Measurements from ENCODE around the gene TRPM5.

TRPM5 gene

GRCh38 chr11:2474059-2474901, 30.0 kb upstream of the TRPM5 start:
- Mint-ChIP-seq H3K4me1 (ENCODE audit: low read depth) (peaks cover 1% of the 10 kb centered on the region), H3K27me3 (ENCODE audit: low read depth) (peaks cover 4% of the 10 kb centered on the region), H3K27ac (no peak overlapping the region), H3K4me3 (no peak overlapping the region), H3K9me3 (peaks cover 17% of the 10 kb centered on the region), H3K36me3 (ENCODE audit: low read depth) (peaks cover 18% of the 10 kb centered on the region)

GRCh38 chr11:2473361-2474058, 29.2 kb upstream of the TRPM5 start:
- H3K4me3 Mint-ChIP-seq: no peak overlapping the region
- no peak overlapping the region for H3K27ac Mint-ChIP-seq
- H3K9me3 Mint-ChIP-seq: peaks cover 10% of the 10 kb centered on the region
- peaks cover 6% of the 10 kb centered on the region for H3K4me1 Mint-ChIP-seq (ENCODE audit: low read depth)
- H3K27me3 Mint-ChIP-seq (ENCODE audit: low read depth): peaks cover 12% of the 10 kb centered on the region
- H3K36me3 Mint-ChIP-seq (ENCODE audit: low read depth): peaks cover 11% of the 10 kb centered on the region

GRCh38 chr11:2472428-2473186, 28.3 kb upstream of the TRPM5 start:
- Mint-ChIP-seq H3K9me3 (peaks cover under 1% of the 10 kb centered on the region), H3K4me1 (ENCODE audit: low read depth) (peaks cover 10% of the 10 kb centered on the region), H3K27ac (no peak overlapping the region), H3K36me3 (ENCODE audit: low read depth) (peaks cover 4% of the 10 kb centered on the region), H3K27me3 (ENCODE audit: low read depth) (peaks cover 12% of the 10 kb centered on the region), H3K4me3 (no peak overlapping the region)

- Mint-ChIP-seq H3K9me3 (no peaks in the 10 kb centered on the region), H3K4me3 (no peak overlapping the region), H3K4me1 (ENCODE audit: low read depth) (peaks cover 15% of the 10 kb centered on the region), H3K27me3 (ENCODE audit: low read depth) (peaks cover 12% of the 10 kb centered on the region), H3K36me3 (ENCODE audit: low read depth) (no peaks in the 10 kb centered on the region), H3K27ac (no peak overlapping the region)
Measured at GRCh38 chr11:2471804-2472096, 27.4 kb upstream of the TRPM5 start.

GRCh38 chr11:2471048-2471803, 26.9 kb upstream of the TRPM5 start:
- no peak overlapping the region for H3K4me3 Mint-ChIP-seq
- no peaks in the 10 kb centered on the region for H3K9me3 Mint-ChIP-seq
- no peak overlapping the region for H3K27ac Mint-ChIP-seq
- H3K4me1 Mint-ChIP-seq (ENCODE audit: low read depth): peaks cover 19% of the 10 kb centered on the region
- H3K27me3 Mint-ChIP-seq (ENCODE audit: low read depth): peaks cover 12% of the 10 kb centered on the region
- no peaks in the 10 kb centered on the region for H3K36me3 Mint-ChIP-seq (ENCODE audit: low read depth)

DNA sequence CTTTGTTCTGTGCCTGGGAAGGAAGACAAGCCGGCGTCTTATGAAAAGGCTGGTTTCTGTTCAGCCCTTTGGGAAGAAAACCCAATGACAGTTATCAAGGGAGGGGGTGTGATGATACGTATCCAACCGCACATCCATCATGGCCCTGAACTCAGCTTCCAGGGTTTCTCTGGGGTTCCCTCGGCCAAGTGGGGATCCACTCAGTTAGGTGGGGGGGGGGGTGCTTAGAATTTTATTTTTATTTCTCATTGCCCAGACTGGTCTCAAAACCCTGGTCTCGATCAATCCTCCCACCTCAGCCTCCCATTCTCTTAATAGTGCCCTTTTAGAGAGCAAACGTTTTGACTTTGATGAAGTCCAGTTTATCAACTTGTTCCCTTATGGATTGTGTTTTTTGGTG, 26.2 kb upstream of the TRPM5 start:
- H3K27ac Mint-ChIP-seq: no peak overlapping the region
- no peak overlapping the region for H3K4me3 Mint-ChIP-seq
- H3K36me3 Mint-ChIP-seq (ENCODE audit: low read depth): no peaks in the 10 kb centered on the region
- peaks cover 12% of the 10 kb centered on the region for H3K27me3 Mint-ChIP-seq (ENCODE audit: low read depth)
- H3K4me1 Mint-ChIP-seq (ENCODE audit: low read depth): peaks cover 19% of the 10 kb centered on the region
- H3K9me3 Mint-ChIP-seq: no peaks in the 10 kb centered on the region

- Mint-ChIP-seq H3K4me3 (no peak overlapping the region), H3K9me3 (no peaks in the 10 kb centered on the region), H3K27ac (no peak overlapping the region), H3K4me1 (ENCODE audit: low read depth) (peaks cover 19% of the 10 kb centered on the region), H3K36me3 (ENCODE audit: low read depth) (no peaks in the 10 kb centered on the region), H3K27me3 (ENCODE audit: low read depth) (peaks cover 12% of the 10 kb centered on the region)
Measured at GRCh38 chr11:2468363-2469235, 24.3 kb upstream of the TRPM5 start.

DNA sequence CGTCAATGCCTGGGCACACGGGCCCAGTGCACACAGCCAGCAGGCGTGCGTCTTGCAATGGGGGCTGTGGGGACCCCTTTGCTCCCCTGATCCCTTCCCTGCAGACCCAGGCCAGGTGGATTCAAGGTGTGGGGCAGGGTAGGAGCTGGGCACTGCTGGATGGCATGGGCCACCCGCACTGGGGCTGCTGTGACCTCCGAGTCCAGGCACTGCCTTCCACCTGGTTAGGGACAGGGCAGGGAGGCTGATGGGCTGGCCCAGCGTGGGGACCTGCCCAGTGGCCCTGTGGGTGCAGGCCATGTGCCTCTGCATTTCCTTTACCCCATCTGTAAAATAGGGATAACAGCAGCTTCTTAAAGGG, 23.4 kb upstream of the TRPM5 start:
- Mint-ChIP-seq H3K27ac (no peak overlapping the region), H3K9me3 (no peaks in the 10 kb centered on the region), H3K36me3 (ENCODE audit: low read depth) (no peaks in the 10 kb centered on the region), H3K27me3 (ENCODE audit: low read depth) (peaks cover 12% of the 10 kb centered on the region), H3K4me3 (peak overlapping the region; percentile 60), H3K4me1 (ENCODE audit: low read depth) (peaks cover 19% of the 10 kb centered on the region)

DNA sequence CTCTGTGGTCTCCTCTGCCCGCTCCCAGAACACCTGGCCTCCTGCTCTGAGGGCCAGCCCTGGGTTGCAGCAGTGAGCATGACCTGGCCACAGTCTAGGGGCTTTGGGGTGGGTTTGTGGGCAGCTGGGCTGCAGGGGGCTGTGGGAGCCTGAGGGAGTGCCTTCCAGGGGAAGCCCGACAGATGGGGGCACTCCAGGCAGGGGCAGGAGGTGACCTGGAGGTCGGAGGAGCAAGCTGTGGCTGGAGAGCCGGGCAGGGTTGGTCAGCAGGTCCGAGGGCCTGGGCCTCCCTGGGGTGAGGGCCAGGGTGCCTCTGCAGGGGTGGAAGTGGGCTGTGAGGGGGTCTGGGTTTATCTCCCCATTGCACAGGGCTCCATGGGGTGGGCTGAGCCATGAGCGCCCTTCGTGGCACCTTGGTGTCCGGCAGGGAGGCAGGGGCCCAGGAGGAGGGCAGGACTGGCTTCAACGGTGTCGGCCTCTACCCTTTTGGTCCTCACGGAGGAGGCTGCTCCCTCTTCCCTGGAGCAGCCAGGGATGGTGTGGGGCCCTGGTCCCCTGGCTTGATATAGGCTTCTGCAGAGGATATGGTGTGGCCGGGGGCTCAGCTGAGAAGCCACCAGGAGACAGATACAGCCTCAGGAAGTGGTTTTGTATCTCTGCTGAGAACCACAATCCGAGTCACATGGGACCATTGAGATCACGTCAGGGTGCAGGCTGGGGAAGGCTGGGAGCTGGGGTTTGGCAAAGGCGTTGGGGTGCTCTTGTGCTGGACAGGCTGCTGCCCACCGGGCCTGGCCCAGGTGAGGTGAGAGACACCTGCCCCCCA, 22.8 kb upstream of the TRPM5 start:
- H3K27ac Mint-ChIP-seq: peak overlapping the region; percentile 70
- no peaks in the 10 kb centered on the region for H3K9me3 Mint-ChIP-seq
- H3K4me1 Mint-ChIP-seq (ENCODE audit: low read depth): peaks cover 19% of the 10 kb centered on the region
- no peaks in the 10 kb centered on the region for H3K36me3 Mint-ChIP-seq (ENCODE audit: low read depth)
- peak overlapping the region; percentile 60 for H3K4me3 Mint-ChIP-seq
- H3K27me3 Mint-ChIP-seq (ENCODE audit: low read depth): peaks cover 12% of the 10 kb centered on the region

DNA sequence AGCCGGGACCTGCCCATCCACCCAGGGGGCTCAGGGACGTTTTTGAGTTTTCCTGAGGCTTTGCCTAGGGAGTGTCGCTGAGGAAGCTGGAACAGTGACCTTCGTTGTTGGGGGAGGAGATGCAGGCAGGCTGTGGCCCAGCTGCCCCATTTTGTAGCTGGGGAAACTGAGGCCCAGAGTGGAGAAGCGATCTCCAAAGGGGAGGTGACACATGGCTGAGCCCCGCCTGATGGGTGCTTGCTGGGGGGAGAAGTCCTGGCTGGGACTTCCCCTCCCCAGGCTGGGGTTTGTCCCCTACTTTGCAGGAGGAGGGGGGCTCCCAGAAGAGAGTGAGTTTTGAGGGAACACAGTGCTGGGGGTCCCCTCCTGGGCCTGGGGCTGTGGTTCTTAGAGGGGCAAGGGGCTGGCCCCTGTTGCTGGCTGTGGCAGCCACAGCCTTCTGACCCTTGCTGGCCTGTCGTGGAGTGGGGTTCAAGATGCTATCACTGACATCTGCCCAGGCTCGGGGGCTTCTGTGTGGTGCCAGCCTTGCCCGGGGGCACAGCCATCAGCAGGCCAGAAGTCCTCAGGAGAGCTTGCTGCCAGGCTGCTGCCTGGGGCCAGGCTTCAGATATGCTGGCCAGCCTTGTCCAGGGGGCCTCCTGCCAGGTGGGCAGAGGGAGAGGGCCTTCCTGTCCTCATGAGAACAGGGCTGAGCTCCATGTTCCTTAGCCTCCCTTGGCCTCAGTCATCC, 21.9 kb upstream of the TRPM5 start:
- Mint-ChIP-seq H3K27me3 (ENCODE audit: low read depth) (peaks cover 12% of the 10 kb centered on the region), H3K36me3 (ENCODE audit: low read depth) (no peaks in the 10 kb centered on the region), H3K4me3 (no peak overlapping the region), H3K27ac (no peak overlapping the region), H3K9me3 (no peaks in the 10 kb centered on the region), H3K4me1 (ENCODE audit: low read depth) (peaks cover 19% of the 10 kb centered on the region)

- H3K4me3 Mint-ChIP-seq: no peak overlapping the region
- no peaks in the 10 kb centered on the region for H3K9me3 Mint-ChIP-seq
- peaks cover 19% of the 10 kb centered on the region for H3K4me1 Mint-ChIP-seq (ENCODE audit: low read depth)
- H3K27ac Mint-ChIP-seq: no peak overlapping the region
- peaks cover 12% of the 10 kb centered on the region for H3K27me3 Mint-ChIP-seq (ENCODE audit: low read depth)
- H3K36me3 Mint-ChIP-seq (ENCODE audit: low read depth): no peaks in the 10 kb centered on the region
Measured at GRCh38 chr11:2465202-2466068, 21.1 kb upstream of the TRPM5 start.

All from T-helper 1 cell treated with Interleukin-12 subunit alpha and Interleukin-12 subunit beta and Interleukin-4 antibody, amounts not matched to agents 30 μg/mL and 1 μg/mL, for 36 hours (primary cell).